SK-N-SH (cell line): Measurements from ENCODE around the gene TACO1. TPM values are rescaled to one million over a fixed set of nuclear protein-coding genes. Genes with fewer than 3 reads are reported as not detected.

Experiments used
- CTCF ChIA-PET: fragments of 300-600, 350-600 bp; formaldehyde crosslinking; extraction: SDS; loops from one replicate; lab custom pipeline; 2021; lab: Yijun Ruan, JAX
- POLR2A ChIA-PET: fragments of 350-600 bp; sonication (Branson Sonifier 250); formaldehyde crosslinking; extraction: SDS; loops from one replicate; lab custom pipeline; 2020; ENCODE audit warnings: antibody characterized with exemption, inconsistent platforms; lab: Yijun Ruan, JAX
- DNase-seq: peaks from one replicate; pipeline ENCODE4 v3.0.0; 2012
- H2AFZ ChIP-seq: fragments of 200-600 bp; sonication (generic); 2 replicates; pipeline ENCODE4 v1.8.1; 2016; ENCODE audit warnings: antibody characterized with exemption, mild to moderate bottlenecking, low read depth
- H3F3A ChIP-seq: fragments of 200-600 bp; sonication (generic); replicated peaks from 2 replicates; pipeline ENCODE3; 2016; ENCODE audit warnings: antibody characterized with exemption, mild to moderate bottlenecking; ENCODE audit not compliant: insufficient read depth
- H3K27ac ChIP-seq, 2 experiments: fragments of 200-500 bp in 1 of 2; fragments of 200-600 bp in 1 of 2; sonication (Bioruptor generic) in 1 of 2; sonication (generic), shearing (Covaris generic) in 1 of 2; 2 replicates each; pipeline versions ENCODE4 v1.5.1 to v1.6.1; 2014 to 2016; ENCODE audit warnings: low read depth in 2 of 2, inconsistent platforms in 1 of 2, low read length in 1 of 2, mild to moderate bottlenecking in 1 of 2, mixed read lengths in 1 of 2
- H3K27me3 ChIP-seq: fragments of 200-600 bp; sonication (generic), shearing (Covaris generic); 2 replicates; pipeline ENCODE4 v1.6.1; 2016; ENCODE audit warnings: mixed run types; ENCODE audit not compliant: insufficient read depth
- H3K36me3 ChIP-seq, 2 experiments: fragments of 200-500 bp in 1 of 2; fragments of 200-600 bp in 1 of 2; sonication (Bioruptor generic) in 1 of 2; sonication (generic) in 1 of 2; replicated peaks in 1 of 2; 2 replicates each; pipeline versions ENCODE3 to v1.5.1; 2014 to 2016; ENCODE audit warnings: low read length in 1 of 2, mild to moderate bottlenecking in 1 of 2; ENCODE audit not compliant: insufficient read depth in 2 of 2, control insufficient read depth in 1 of 2
- H3K4me1 ChIP-seq, 2 experiments: fragments of 200-500 bp in 1 of 2; fragments of 200-600 bp in 1 of 2; sonication (Bioruptor generic) in 1 of 2; sonication (generic), shearing (Covaris generic) in 1 of 2; 2 replicates each; pipeline versions ENCODE4 v1.5.1 to v1.6.1; 2014 to 2016; ENCODE audit warnings: low read depth in 1 of 2, low read length in 1 of 2, mixed run types in 1 of 2; ENCODE audit not compliant: insufficient read depth in 2 of 2, control insufficient read depth in 1 of 2
- H3K4me2 ChIP-seq: fragments of 200-600 bp; sonication (generic), shearing (Covaris generic); 2 replicates; pipeline ENCODE4 v1.6.1; 2017; ENCODE audit warnings: mixed run types
- H3K4me3 ChIP-seq, 2 experiments: fragments of 200-500 bp in 1 of 2; fragments of 200-600 bp in 1 of 2; sonication (Bioruptor generic) in 1 of 2; sonication (generic), shearing (Covaris generic) in 1 of 2; 2 replicates each; pipeline versions ENCODE4 v1.5.1 to v1.8.1; 2014 to 2016; ENCODE audit warnings: low read depth in 2 of 2, inconsistent platforms in 1 of 2, low read length in 1 of 2, mild to moderate bottlenecking in 1 of 2, mixed read lengths in 1 of 2, moderate library complexity in 1 of 2
- H3K79me2 ChIP-seq: fragments of 200-600 bp; sonication (generic); 2 replicates; pipeline ENCODE4 v1.8.1; 2017; ENCODE audit warnings: mild to moderate bottlenecking; ENCODE audit not compliant: insufficient read depth
- H3K9ac ChIP-seq: fragments of 200-600 bp; sonication (generic); 2 replicates; pipeline ENCODE4 v1.6.1; 2017; ENCODE audit warnings: mixed run types
- H3K9me2 ChIP-seq: fragments of 200-600 bp; sonication (generic); 2 replicates; pipeline ENCODE4 v1.6.1; 2017; ENCODE audit warnings: mixed run types
- H3K9me3 ChIP-seq: fragments of 200-600 bp; sonication (generic); 2 replicates; pipeline ENCODE4 v1.6.1; 2017; ENCODE audit warnings: mixed run types, mild to moderate bottlenecking, moderate library complexity
- H4K20me1 ChIP-seq: fragments of 200-600 bp; sonication (generic); 2 replicates; pipeline ENCODE4 v1.6.1; 2017; ENCODE audit warnings: mild to moderate bottlenecking, mixed run types; ENCODE audit not compliant: insufficient read depth
- ELF1 ChIP-seq: IDR thresholded peaks from 2 replicates; pipeline ENCODE4 v1.4.0; 2012
- EP300 ChIP-seq, 2 experiments: IDR thresholded peaks; 2 replicates each; pipeline versions ENCODE4 v1.4.0 to v1.6.1; 2012; ENCODE audit warnings: borderline replicate concordance in 1 of 2, low read depth in 1 of 2, low read length in 1 of 2
- FOSL2 ChIP-seq: IDR thresholded peaks from 2 replicates; pipeline ENCODE4 v1.4.0; 2012; ENCODE audit warnings: low read depth, mild to moderate bottlenecking, moderate library complexity, borderline replicate concordance
- FOXM1 ChIP-seq: IDR thresholded peaks from 2 replicates; pipeline ENCODE4 v1.4.0; 2012; ENCODE audit warnings: low read depth, mild to moderate bottlenecking
- GABPA ChIP-seq: IDR thresholded peaks from 2 replicates; pipeline ENCODE4 v1.4.0; 2012; ENCODE audit warnings: low read depth, mild to moderate bottlenecking
- GATA2 ChIP-seq: sonication (generic); formaldehyde crosslinking; IDR thresholded peaks from 2 replicates; pipeline ENCODE4 v1.5.0; 2020; ENCODE audit warnings: mild to moderate bottlenecking, missing genetic modification reagents
- MXI1 ChIP-seq: IDR thresholded peaks from 2 replicates; pipeline ENCODE4 v1.6.1; 2012; ENCODE audit warnings: mild to moderate bottlenecking, low read depth, low read length, improper control_type of control experiment
- NFIC ChIP-seq: IDR thresholded peaks from 2 replicates; pipeline ENCODE4 v1.4.0; 2012; ENCODE audit warnings: borderline replicate concordance
- NRF1 ChIP-seq: IDR thresholded peaks from 2 replicates; pipeline ENCODE4 v1.6.1; 2012; ENCODE audit warnings: low read depth, mild to moderate bottlenecking, low read length
- POLR2AphosphoS5 ChIP-seq: IDR thresholded peaks from 2 replicates; pipeline ENCODE4 v1.6.1; 2012; ENCODE audit warnings: low read depth, low read length
- RAD21 ChIP-seq: IDR thresholded peaks from 2 replicates; pipeline ENCODE4 v1.6.1; 2012; ENCODE audit warnings: mild to moderate bottlenecking, low read length
- SMC3 ChIP-seq: IDR thresholded peaks from 2 replicates; pipeline ENCODE4 v1.6.1; 2012; ENCODE audit warnings: low read depth, low read length, improper control_type of control experiment
- TAF1 ChIP-seq: IDR thresholded peaks from 2 replicates; pipeline ENCODE4 v1.6.1; 2012; ENCODE audit warnings: low read depth, mild to moderate bottlenecking, low read length, moderate library complexity, borderline replicate concordance
- TCF12 ChIP-seq: IDR thresholded peaks from 2 replicates; pipeline ENCODE4 v1.4.0; 2012
- YY1 ChIP-seq: IDR thresholded peaks from 2 replicates; pipeline ENCODE4 v1.4.0; 2012; ENCODE audit warnings: low read depth, mild to moderate bottlenecking
- WGBS: methylation state at CpG from one replicate; pipeline ENCODE4 v1.1.6; 2017; ENCODE audit warnings: low lambda C conversion rate; 5-methylcytosine and 5-hydroxymethylcytosine counted together
- polyA plus RNA-seq, 3 experiments: library from polyadenylated mRNA; depleted of rRNA; stranded (reverse); fragments of >200 nt; gene quantifications; 2 replicates each; pipeline ENCODE4 v1.2.3, GENCODE V29; 2012
- TF ChIP-seq, protein P1 (sequence below): fragments of 150-350 bp; IDR thresholded peaks from 2 replicates; pipeline ENCODE4 v1.6.1; 2016; ENCODE audit warnings: mild to moderate bottlenecking, low read depth, low read length
- TF ChIP-seq, protein P2 (sequence below): fragments of 200-600 bp; sonication (generic); IDR thresholded peaks from 2 replicates; pipeline ENCODE4 v1.6.1; 2017; ENCODE audit warnings: antibody characterized with exemption, mild to moderate bottlenecking, moderate library complexity
- TF ChIP-seq, protein P3 (sequence below): IDR thresholded peaks from 2 replicates; pipeline ENCODE4 v1.6.1; 2012; ENCODE audit warnings: mild to moderate bottlenecking, low read depth, low read length, moderate library complexity

TACO1 gene
- polyA plus RNA-seq, 1 of the 3 experiments (the other 2 are of a cell fraction): 37.9 TPM

- no peak for TF ChIP-seq NFIC
These were observed 34.6 kb downstream of the TACO1 start (continued) for GRCh38 chr17:63635290-63635689.

- CTCF ChIA-PET: interaction anchor here (0.8 to 2.5 kb wide), 8 partner anchors 10 to 198 kb away, joined by 3 to 13 read pairs (median 4); partner anchors contain the start of gene MAP3K3
These were observed 35.1 kb downstream of the TACO1 start for GRCh38 chr17:63635787-63636186.

GRCh38 chr17:63639125-63639524 lies 38.4 kb downstream of the TACO1 start:
- TF ChIP-seq TAF1: no peak
- no peak for TF ChIP-seq GABPA
- TF ChIP-seq SMC3: no peak
- no peak for TF ChIP-seq POLR2AphosphoS5
- TF ChIP-seq, protein P1, sequence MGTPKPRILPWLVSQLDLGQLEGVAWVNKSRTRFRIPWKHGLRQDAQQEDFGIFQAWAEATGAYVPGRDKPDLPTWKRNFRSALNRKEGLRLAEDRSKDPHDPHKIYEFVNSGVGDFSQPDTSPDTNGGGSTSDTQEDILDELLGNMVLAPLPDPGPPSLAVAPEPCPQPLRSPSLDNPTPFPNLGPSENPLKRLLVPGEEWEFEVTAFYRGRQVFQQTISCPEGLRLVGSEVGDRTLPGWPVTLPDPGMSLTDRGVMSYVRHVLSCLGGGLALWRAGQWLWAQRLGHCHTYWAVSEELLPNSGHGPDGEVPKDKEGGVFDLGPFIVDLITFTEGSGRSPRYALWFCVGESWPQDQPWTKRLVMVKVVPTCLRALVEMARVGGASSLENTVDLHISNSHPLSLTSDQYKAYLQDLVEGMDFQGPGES: no peak
- no peak for TF ChIP-seq ELF1
- no peak for TF ChIP-seq YY1
- no peak for TF ChIP-seq FOSL2
- no peak for TF ChIP-seq NFIC
- TF ChIP-seq, protein P2, sequence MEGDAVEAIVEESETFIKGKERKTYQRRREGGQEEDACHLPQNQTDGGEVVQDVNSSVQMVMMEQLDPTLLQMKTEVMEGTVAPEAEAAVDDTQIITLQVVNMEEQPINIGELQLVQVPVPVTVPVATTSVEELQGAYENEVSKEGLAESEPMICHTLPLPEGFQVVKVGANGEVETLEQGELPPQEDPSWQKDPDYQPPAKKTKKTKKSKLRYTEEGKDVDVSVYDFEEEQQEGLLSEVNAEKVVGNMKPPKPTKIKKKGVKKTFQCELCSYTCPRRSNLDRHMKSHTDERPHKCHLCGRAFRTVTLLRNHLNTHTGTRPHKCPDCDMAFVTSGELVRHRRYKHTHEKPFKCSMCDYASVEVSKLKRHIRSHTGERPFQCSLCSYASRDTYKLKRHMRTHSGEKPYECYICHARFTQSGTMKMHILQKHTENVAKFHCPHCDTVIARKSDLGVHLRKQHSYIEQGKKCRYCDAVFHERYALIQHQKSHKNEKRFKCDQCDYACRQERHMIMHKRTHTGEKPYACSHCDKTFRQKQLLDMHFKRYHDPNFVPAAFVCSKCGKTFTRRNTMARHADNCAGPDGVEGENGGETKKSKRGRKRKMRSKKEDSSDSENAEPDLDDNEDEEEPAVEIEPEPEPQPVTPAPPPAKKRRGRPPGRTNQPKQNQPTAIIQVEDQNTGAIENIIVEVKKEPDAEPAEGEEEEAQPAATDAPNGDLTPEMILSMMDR: no peak
- no peak for TF ChIP-seq NRF1
- TF ChIP-seq EP300 (IDR thresholded peaks at IDR 0.05; ENCODE audit: borderline replicate concordance in 1 of 2, low read depth in 1 of 2, low read length in 1 of 2): no peak
- TF ChIP-seq TCF12: no peak
- TF ChIP-seq, protein P3, sequence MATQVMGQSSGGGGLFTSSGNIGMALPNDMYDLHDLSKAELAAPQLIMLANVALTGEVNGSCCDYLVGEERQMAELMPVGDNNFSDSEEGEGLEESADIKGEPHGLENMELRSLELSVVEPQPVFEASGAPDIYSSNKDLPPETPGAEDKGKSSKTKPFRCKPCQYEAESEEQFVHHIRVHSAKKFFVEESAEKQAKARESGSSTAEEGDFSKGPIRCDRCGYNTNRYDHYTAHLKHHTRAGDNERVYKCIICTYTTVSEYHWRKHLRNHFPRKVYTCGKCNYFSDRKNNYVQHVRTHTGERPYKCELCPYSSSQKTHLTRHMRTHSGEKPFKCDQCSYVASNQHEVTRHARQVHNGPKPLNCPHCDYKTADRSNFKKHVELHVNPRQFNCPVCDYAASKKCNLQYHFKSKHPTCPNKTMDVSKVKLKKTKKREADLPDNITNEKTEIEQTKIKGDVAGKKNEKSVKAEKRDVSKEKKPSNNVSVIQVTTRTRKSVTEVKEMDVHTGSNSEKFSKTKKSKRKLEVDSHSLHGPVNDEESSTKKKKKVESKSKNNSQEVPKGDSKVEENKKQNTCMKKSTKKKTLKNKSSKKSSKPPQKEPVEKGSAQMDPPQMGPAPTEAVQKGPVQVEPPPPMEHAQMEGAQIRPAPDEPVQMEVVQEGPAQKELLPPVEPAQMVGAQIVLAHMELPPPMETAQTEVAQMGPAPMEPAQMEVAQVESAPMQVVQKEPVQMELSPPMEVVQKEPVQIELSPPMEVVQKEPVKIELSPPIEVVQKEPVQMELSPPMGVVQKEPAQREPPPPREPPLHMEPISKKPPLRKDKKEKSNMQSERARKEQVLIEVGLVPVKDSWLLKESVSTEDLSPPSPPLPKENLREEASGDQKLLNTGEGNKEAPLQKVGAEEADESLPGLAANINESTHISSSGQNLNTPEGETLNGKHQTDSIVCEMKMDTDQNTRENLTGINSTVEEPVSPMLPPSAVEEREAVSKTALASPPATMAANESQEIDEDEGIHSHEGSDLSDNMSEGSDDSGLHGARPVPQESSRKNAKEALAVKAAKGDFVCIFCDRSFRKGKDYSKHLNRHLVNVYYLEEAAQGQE: no peak
- TF ChIP-seq RAD21: no peak
- no peak for TF ChIP-seq MXI1
- no peak for TF ChIP-seq FOXM1
- peaks cover 0 to 2% of the 10 kb centered on the region in 2 experiments; a peak in 1 of 4 replicates for H3K4me1 ChIP-seq
- no peak overlapping the region for H3K9ac ChIP-seq
- H3K9me2 ChIP-seq: no peaks in the 10 kb centered on the region
- ChIA-PET CTCF (interaction anchor here (1.1 to 2.5 kb wide), 3 partner anchors 27 to 33 kb away, joined by 3 to 8 read pairs (median 5); no protein-coding TSS in a partner anchor), POLR2A (no interaction called here)
- no peak overlapping the region for H3K4me3 ChIP-seq
- no peaks in the 10 kb centered on the region for H3K9me3 ChIP-seq
- peaks cover 29 to 33% of the 10 kb centered on the region in 2 experiments for H3K36me3 ChIP-seq
- 85% methylated on average over 1 of the region's 1 CpG for WGBS
- no peak overlapping the region for H3K4me2 ChIP-seq
- H4K20me1 ChIP-seq: no peaks in the 10 kb centered on the region
- no peak overlapping the region for H2AFZ ChIP-seq
- no peaks in the 10 kb centered on the region for H3F3A ChIP-seq
- no peaks in the 10 kb centered on the region for H3K27me3 ChIP-seq
- H3K79me2 ChIP-seq: no peaks in the 10 kb centered on the region
- no peak for DNase-seq
- H3K27ac ChIP-seq: no peak overlapping the region

More at GRCh38 chr17:63635787-63636186, 35.1 kb downstream of the TACO1 start:
- Histone ChIP-seq H3K4me2 (no peak overlapping the region), H4K20me1 (peaks cover 6% of the 10 kb centered on the region), H3K36me3 (peaks cover 34 to 36% of the 10 kb centered on the region in 2 experiments), H3K4me1 (peaks cover 0 to 3% of the 10 kb centered on the region in 2 experiments; a peak in 1 of 4 replicates), H3F3A (no peaks in the 10 kb centered on the region), H3K27ac (no peak overlapping the region), H3K9me2 (no peaks in the 10 kb centered on the region), H3K9ac (no peak overlapping the region), H3K79me2 (peaks cover 19% of the 10 kb centered on the region; the same call in 1 of the 2 replicates), H2AFZ (no peak overlapping the region), H3K9me3 (no peaks in the 10 kb centered on the region), H3K4me3 (no peak overlapping the region), H3K27me3 (no peaks in the 10 kb centered on the region)
- WGBS: 87% methylated on average over 2 of the region's 2 CpGs
- DNase-seq: no peak
- POLR2A ChIA-PET: interaction anchor here (0.9 to 1.1 kb wide), 3 partner anchors 8 to 59 kb away, joined by 3 read pairs; partner anchors contain the start of gene MAP3K3
- TF ChIP-seq GATA2 (CRISPR knock-in tag): no peak
